Pancreas (tissue), 10 donors: ENCODE data around the gene TMEM108. TPM values are rescaled to one million over a fixed set of nuclear protein-coding genes. Genes with fewer than 3 reads are reported as not detected.

Experiments used
- ATAC-seq, 4 donors: fragments of 200-7000 bp; cut with Tn5 transposase; one replicate each; pipeline versions ENCODE4 v1.8.0 to v1.9.1; 2020; ENCODE audit warnings: mild to moderate bottlenecking in 4 of 4, moderate library complexity in 4 of 4
- DNase-seq, 6 donors: peaks; one replicate each; pipeline ENCODE4 v3.0.0-alpha.2; 2020
- FAIRE-seq: peaks from 2 replicates; lab custom pipeline; 2012; peaks lifted over from hg19 to GRCh38; lab: Jason Lieb, UNC
- H3K27ac ChIP-seq, 4 donors: fragments of 200-600 bp; sonication (generic); 1 replicate in 3 of 4; 2 replicates in 1 of 4; pipeline versions ENCODE4 v1.5.0 to v1.8.0; 2020
- H3K27me3 ChIP-seq, 4 donors: fragments of 200-600 bp; one replicate each; pipeline ENCODE4 v1.8.0; 2021
- H3K36me3 ChIP-seq, 3 donors: fragments of 200-600 bp; sonication (generic) in 1 of 3; one replicate each; pipeline versions ENCODE4 v1.5.0 to v1.8.0; 2020 to 2021
- H3K4me1 ChIP-seq, 3 donors: fragments of 200-600 bp; one replicate each; pipeline ENCODE4 v1.8.0; 2021
- H3K4me3 ChIP-seq, 4 donors: fragments of 200-600 bp; sonication (generic) in 2 of 4; one replicate each; pipeline versions ENCODE4 v1.5.0 to v1.8.0; 2020 to 2021
- H3K9me3 ChIP-seq, 4 donors: fragments of 200-600 bp; one replicate each; pipeline ENCODE4 v1.8.0; 2021
- WGBS, 2 donors: extraction: QIAGEN DNeasy Blood & Tissue Kit; methylation state at CpG; one replicate each; pipeline ENCODE4 v1.1.7; 2013; 5-methylcytosine and 5-hydroxymethylcytosine counted together
- intact Hi-C, 3 donors: fragments of 100-400 bp; cut with DNase I; formaldehyde crosslinking; loops; one replicate each; pipeline versions ENCODE4 v1.11.1 to v1.14.2; 2022
- polyA plus RNA-seq, 2 donors: library from polyadenylated mRNA; stranded (reverse); fragments of 200-250 nt; gene quantifications; one replicate each; pipeline ENCODE4 v1.2.3, GENCODE V29; 2013
- total RNA-seq, 6 donors: library from RNA; stranded (reverse); fragmentation: NEBNext Ultra II Directional in 4 of 6; extraction: Animal tissue kit (Norgen Biotek cat#: 25700) in 4 of 6; gene quantifications; one replicate each; pipeline versions ENCODE4 v1.2.1 to v1.2.4, GENCODE V29; 2021 to 2023
- TF ChIP-seq, protein P1 (sequence below), 4 donors: fragments of 200-600 bp; sonication (generic) in 3 of 4; IDR thresholded peaks; one replicate each; pipeline versions ENCODE4 v1.5.0 to v1.8.0; 2021; ENCODE audit warnings: antibody characterized with exemption in 4 of 4
- donor health status: healthy with polysubstance abuse.
- donor health status: DM: no; HTN: no; CAD: no; lungs with moderate emphysema.
- donor health status: DM: no; HTN: no; CAD: no.
- donor health status: control.
- donor health status: control.
- donor health status: Bipolar disorder and iron deficiency.
- donor health status: DM: yes; HTN: yes; CAD: no.
- donor health status: DM: no; HTN: no; CAD: no.
- donor health status: DM: no; HTN: no; CAD: no.
- donor health status: DM: yes; HTN: yes; CAD: no.

The TMEM108 gene
- total and polyA plus RNA-seq, 8 donors = 0.23 to 2.1 (median 0.52) TPM

GRCh38 chr3:133237380-133237779, 199.2 kb downstream of the TMEM108 start:
- intact Hi-C loops = no loop called here
- H3K4me3 ChIP-seq = no peak overlapping the region
- FAIRE-seq (no peak), ATAC-seq (no peak), DNase-seq (no peak)
- no peaks in the 10 kb centered on the region for H3K36me3 ChIP-seq
- no peaks in the 10 kb centered on the region for H3K27me3 ChIP-seq
- H3K4me1 ChIP-seq = no peaks in the 10 kb centered on the region
- TF ChIP-seq, protein P1, sequence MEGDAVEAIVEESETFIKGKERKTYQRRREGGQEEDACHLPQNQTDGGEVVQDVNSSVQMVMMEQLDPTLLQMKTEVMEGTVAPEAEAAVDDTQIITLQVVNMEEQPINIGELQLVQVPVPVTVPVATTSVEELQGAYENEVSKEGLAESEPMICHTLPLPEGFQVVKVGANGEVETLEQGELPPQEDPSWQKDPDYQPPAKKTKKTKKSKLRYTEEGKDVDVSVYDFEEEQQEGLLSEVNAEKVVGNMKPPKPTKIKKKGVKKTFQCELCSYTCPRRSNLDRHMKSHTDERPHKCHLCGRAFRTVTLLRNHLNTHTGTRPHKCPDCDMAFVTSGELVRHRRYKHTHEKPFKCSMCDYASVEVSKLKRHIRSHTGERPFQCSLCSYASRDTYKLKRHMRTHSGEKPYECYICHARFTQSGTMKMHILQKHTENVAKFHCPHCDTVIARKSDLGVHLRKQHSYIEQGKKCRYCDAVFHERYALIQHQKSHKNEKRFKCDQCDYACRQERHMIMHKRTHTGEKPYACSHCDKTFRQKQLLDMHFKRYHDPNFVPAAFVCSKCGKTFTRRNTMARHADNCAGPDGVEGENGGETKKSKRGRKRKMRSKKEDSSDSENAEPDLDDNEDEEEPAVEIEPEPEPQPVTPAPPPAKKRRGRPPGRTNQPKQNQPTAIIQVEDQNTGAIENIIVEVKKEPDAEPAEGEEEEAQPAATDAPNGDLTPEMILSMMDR (IDR thresholded peaks at IDR 0.05) = no peak
- no peak overlapping the region for H3K27ac ChIP-seq
- no peaks in the 10 kb centered on the region for H3K9me3 ChIP-seq

DNA sequence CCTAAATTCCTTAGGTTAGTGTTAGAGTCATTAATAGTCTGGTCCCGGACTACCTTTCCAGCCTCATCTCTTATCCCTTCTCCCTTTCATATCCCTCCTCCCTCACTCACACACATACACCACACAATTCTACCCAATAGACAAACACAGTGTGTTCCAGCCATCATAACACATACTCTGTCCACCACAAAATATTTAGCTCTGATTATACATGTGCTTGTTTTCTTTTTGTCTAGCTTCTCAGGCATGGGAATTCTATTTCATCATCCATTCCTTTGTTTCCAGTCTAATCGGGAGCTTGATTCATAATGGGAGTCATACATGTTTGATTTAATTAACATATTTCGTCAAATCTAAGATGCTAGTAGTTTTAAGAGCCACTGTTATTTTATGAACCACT, 199.8 kb downstream of the TMEM108 start:
- Histone ChIP-seq H3K27me3 (no peaks in the 10 kb centered on the region), H3K9me3 (no peaks in the 10 kb centered on the region), H3K4me1 (no peaks in the 10 kb centered on the region), H3K36me3 (no peaks in the 10 kb centered on the region), H3K27ac (no peak overlapping the region), H3K4me3 (no peak overlapping the region)
- 73 to 81% methylated on average over 3 of the region's 3 CpGs for WGBS, 2 donors
- DNase-seq (no peak), ATAC-seq (no peak), FAIRE-seq (no peak)
- TF ChIP-seq, protein P1 (IDR thresholded peaks at IDR 0.05) = no peak
- intact Hi-C loops = no loop called here

GRCh38 chr3:133246119-133246518, 207.9 kb downstream of the TMEM108 start:
- FAIRE-seq (no peak), ATAC-seq (no peak), DNase-seq (no peak)
- intact Hi-C loops = no loop called here
- no peaks in the 10 kb centered on the region for H3K27me3 ChIP-seq
- no peaks in the 10 kb centered on the region for H3K36me3 ChIP-seq
- H3K4me1 ChIP-seq = no peaks in the 10 kb centered on the region
- H3K9me3 ChIP-seq = no peaks in the 10 kb centered on the region
- no peak overlapping the region for H3K4me3 ChIP-seq
- TF ChIP-seq, protein P1 (IDR thresholded peaks at IDR 0.05) = no peak
- no peak overlapping the region for H3K27ac ChIP-seq
- 84 to 95% methylated on average over 1 of the region's 1 CpG for WGBS, 2 donors

GRCh38 chr3:133246773-133247172, 208.6 kb downstream of the TMEM108 start:
- no peak overlapping the region for H3K27ac ChIP-seq
- H3K4me1 ChIP-seq = no peaks in the 10 kb centered on the region
- no peaks in the 10 kb centered on the region for H3K36me3 ChIP-seq
- no peaks in the 10 kb centered on the region for H3K9me3 ChIP-seq
- DNase-seq = no peak
- ATAC-seq = no peak
- FAIRE-seq = no peak
- no peaks in the 10 kb centered on the region for H3K27me3 ChIP-seq
- TF ChIP-seq, protein P1 (IDR thresholded peaks at IDR 0.05) = no peak
- no peak overlapping the region for H3K4me3 ChIP-seq
- intact Hi-C loops = no loop called here

- ATAC-seq = no peak
Measured at GRCh38 chr3:133248389-133248788, 210.2 kb downstream of the TMEM108 start.

More at GRCh38 chr3:133248389-133248788, 210.2 kb downstream of the TMEM108 start:
- FAIRE-seq = no peak
- Histone ChIP-seq H3K4me1 (no peaks in the 10 kb centered on the region), H3K4me3 (no peak overlapping the region), H3K36me3 (no peaks in the 10 kb centered on the region), H3K9me3 (no peaks in the 10 kb centered on the region), H3K27me3 (no peaks in the 10 kb centered on the region), H3K27ac (no peak overlapping the region)
- intact Hi-C loops = no loop called here
- TF ChIP-seq, protein P1 (IDR thresholded peaks at IDR 0.05) = no peak
- DNase-seq = no peak
- 86 to 91% methylated on average over 2 of the region's 2 CpGs for WGBS, 2 donors
